Natural killer cell (primary cell): ENCODE results near the gene ARHGEF12. TPM values are rescaled to one million over a fixed set of nuclear protein-coding genes. Genes with fewer than 3 reads are reported as not detected.

Experiments used
- ATAC-seq, 3 donors: fragments of 150-1000 bp in 2 of 3; fragments of 200-7000 bp in 1 of 3; cut with Tn5 transposase; 1 replicate in 1 of 3; 2 replicates in 2 of 3; pipeline ENCODE4 v1.10.0; 2021; ENCODE audit warnings: mild to moderate bottlenecking in 2 of 3, moderate library complexity in 2 of 3
- DNase-seq, 2 donors: peaks; one replicate each; pipeline versions ENCODE4 v3.0.0 to v3.0.0-alpha.2; 2013 to 2021; ENCODE audit warnings: mixed read lengths in 1 of 2
- H3K27ac ChIP-seq: one replicate; pipeline ENCODE4 v1.5.1; 2013; ENCODE audit warnings: mild to moderate bottlenecking, low read length
- H3K27me3 ChIP-seq: one replicate; pipeline ENCODE4 v1.6.1; 2013; ENCODE audit warnings: low read length; ENCODE audit not compliant: control insufficient read depth, insufficient read depth
- H3K36me3 ChIP-seq: one replicate; pipeline ENCODE4 v1.6.1; 2013; ENCODE audit warnings: low read length; ENCODE audit not compliant: control insufficient read depth, insufficient read depth
- H3K4me1 ChIP-seq: one replicate; pipeline ENCODE4 v1.6.1; 2013; ENCODE audit warnings: low read length; ENCODE audit not compliant: control insufficient read depth, insufficient read depth
- H3K4me3 ChIP-seq: one replicate; pipeline ENCODE4 v1.5.1; 2013; ENCODE audit warnings: low read length
- H3K9me3 ChIP-seq: one replicate; pipeline ENCODE4 v1.6.1; 2013; ENCODE audit warnings: low read length; ENCODE audit not compliant: control insufficient read depth, insufficient read depth
- H3K27ac Mint-ChIP-seq, 2 donors: one replicate each; pipeline ENCODE4 v1.8.0; 2022; ENCODE audit warnings: mild to moderate bottlenecking in 2 of 2, mixed read lengths in 2 of 2, moderate library complexity in 1 of 2
- H3K27me3 Mint-ChIP-seq, 2 donors: one replicate each; pipeline ENCODE4 v1.8.0; 2022; ENCODE audit warnings: low read depth in 2 of 2, mixed read lengths in 2 of 2
- H3K36me3 Mint-ChIP-seq: one replicate; pipeline ENCODE4 v1.8.0; 2022; ENCODE audit warnings: mixed read lengths
- H3K4me1 Mint-ChIP-seq, 2 donors: one replicate each; pipeline ENCODE4 v1.8.0; 2022; ENCODE audit warnings: mixed read lengths in 2 of 2
- H3K4me3 Mint-ChIP-seq: one replicate; pipeline ENCODE4 v1.8.0; 2022; ENCODE audit warnings: mild to moderate bottlenecking, moderate library complexity, mixed read lengths
- H3K9me3 Mint-ChIP-seq, 2 donors: one replicate each; pipeline ENCODE4 v1.8.0; 2022; ENCODE audit warnings: mixed read lengths in 2 of 2
- WGBS: methylation state at CpG from one replicate; pipeline ENCODE4 v1.1.7; 2013; ENCODE audit warnings: missing lambda C conversion rate; ENCODE audit not compliant: insufficient coverage; 5-methylcytosine and 5-hydroxymethylcytosine counted together
- intact Hi-C: fragments of 100-400 bp; cut with micrococcal nuclease; formaldehyde crosslinking; loops from one replicate; pipeline ENCODE4 v1.14.2; 2022
- total RNA-seq, 4 donors: library from RNA; stranded (reverse); fragments of 120-200 nt in 1 of 4; gene quantifications; one replicate each; pipeline versions ENCODE4 v1.2.3 to v1.2.4, GENCODE V29; 2013 to 2022
- TF ChIP-seq, protein P1 (sequence below): fragments of 200-600 bp; IDR thresholded peaks from one replicate; pipeline ENCODE4 v1.8.0; 2022; ENCODE audit warnings: antibody characterized with exemption

Gene ARHGEF12
- total RNA-seq, 3 donors from 2014 or later (not counting 1 experiment from before 2014, with no cell fraction given), result 38.4 to 52.3 (median 42.1) TPM

DNA sequence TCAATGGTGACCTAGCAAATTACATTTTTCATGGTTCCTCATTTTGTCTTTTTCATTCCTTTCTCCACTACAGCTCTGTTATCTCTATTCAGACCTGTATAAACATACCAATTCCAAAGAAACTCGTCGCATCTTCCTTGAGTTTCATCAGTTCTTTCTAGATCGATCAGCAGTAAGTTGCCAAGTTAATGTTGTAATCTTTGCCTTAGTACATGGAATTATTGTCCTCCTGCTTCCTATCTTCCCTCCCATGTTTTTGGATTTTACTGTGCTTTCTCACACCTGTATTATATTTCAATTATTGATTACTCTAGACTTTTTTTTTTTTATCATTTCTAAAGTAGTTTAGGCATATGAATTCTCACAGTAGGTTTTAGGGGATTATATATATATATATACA, 105.8 kb downstream of the ARHGEF12 start:
- TF ChIP-seq, protein P1, sequence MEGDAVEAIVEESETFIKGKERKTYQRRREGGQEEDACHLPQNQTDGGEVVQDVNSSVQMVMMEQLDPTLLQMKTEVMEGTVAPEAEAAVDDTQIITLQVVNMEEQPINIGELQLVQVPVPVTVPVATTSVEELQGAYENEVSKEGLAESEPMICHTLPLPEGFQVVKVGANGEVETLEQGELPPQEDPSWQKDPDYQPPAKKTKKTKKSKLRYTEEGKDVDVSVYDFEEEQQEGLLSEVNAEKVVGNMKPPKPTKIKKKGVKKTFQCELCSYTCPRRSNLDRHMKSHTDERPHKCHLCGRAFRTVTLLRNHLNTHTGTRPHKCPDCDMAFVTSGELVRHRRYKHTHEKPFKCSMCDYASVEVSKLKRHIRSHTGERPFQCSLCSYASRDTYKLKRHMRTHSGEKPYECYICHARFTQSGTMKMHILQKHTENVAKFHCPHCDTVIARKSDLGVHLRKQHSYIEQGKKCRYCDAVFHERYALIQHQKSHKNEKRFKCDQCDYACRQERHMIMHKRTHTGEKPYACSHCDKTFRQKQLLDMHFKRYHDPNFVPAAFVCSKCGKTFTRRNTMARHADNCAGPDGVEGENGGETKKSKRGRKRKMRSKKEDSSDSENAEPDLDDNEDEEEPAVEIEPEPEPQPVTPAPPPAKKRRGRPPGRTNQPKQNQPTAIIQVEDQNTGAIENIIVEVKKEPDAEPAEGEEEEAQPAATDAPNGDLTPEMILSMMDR, result no peak
- Mint-ChIP-seq H3K27ac (no peak overlapping the region), H3K4me1 (no peaks in the 10 kb centered on the region), H3K36me3 (peaks cover 11% of the 10 kb centered on the region), H3K4me3 (no peak overlapping the region), H3K9me3 (no peaks in the 10 kb centered on the region), H3K27me3 (no peaks in the 10 kb centered on the region)
- Histone ChIP-seq H3K36me3 (peaks cover 40% of the 10 kb centered on the region), H3K4me3 (no peak overlapping the region), H3K27ac (no peak overlapping the region), H3K4me1 (no peaks in the 10 kb centered on the region), H3K9me3 (no peaks in the 10 kb centered on the region), H3K27me3 (no peaks in the 10 kb centered on the region)
- ATAC-seq (no peak), DNase-seq (no peak)
- 95% methylated on average over 3 of the region's 3 CpGs for WGBS
- intact Hi-C loops, result no loop called here

DNA sequence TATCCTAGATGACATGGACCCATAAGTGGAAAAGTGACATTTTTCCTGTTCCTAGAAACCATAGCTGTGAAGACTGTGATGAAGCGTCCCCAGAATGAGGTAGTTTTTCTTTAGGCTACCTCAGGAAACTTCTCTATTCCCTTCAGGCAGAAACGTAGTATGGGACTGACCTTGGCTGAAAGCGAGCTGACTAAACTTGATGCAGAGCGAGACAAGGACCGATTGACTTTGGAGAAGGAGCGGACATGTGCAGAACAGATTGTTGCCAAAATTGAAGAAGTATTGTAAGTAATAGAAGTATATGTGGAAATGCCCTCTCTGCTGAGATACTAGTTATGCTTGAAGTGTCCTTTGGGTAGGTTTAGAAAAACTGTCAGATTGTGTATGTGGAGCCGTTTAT, 110.6 kb downstream of the ARHGEF12 start:
- H3K36me3 ChIP-seq, result peaks cover 67% of the 10 kb centered on the region
- no peak overlapping the region for H3K4me3 Mint-ChIP-seq
- TF ChIP-seq, protein P1, result no peak
- no peak overlapping the region for H3K27ac Mint-ChIP-seq
- H3K4me1 Mint-ChIP-seq, result peaks cover 0 to 8% of the 10 kb centered on the region in 2 donors
- WGBS, result 97% methylated on average over 7 of the region's 7 CpGs
- no peaks in the 10 kb centered on the region for H3K4me1 ChIP-seq
- peaks cover 35% of the 10 kb centered on the region for H3K36me3 Mint-ChIP-seq
- ATAC-seq (no peak), DNase-seq (no peak)
- H3K9me3 Mint-ChIP-seq, result no peaks in the 10 kb centered on the region
- H3K27ac ChIP-seq, result no peak overlapping the region
- no peaks in the 10 kb centered on the region for H3K27me3 Mint-ChIP-seq
- H3K9me3 ChIP-seq, result no peaks in the 10 kb centered on the region
- H3K4me3 ChIP-seq, result no peak overlapping the region
- H3K27me3 ChIP-seq, result no peaks in the 10 kb centered on the region
- intact Hi-C loops, result no loop called here

DNA sequence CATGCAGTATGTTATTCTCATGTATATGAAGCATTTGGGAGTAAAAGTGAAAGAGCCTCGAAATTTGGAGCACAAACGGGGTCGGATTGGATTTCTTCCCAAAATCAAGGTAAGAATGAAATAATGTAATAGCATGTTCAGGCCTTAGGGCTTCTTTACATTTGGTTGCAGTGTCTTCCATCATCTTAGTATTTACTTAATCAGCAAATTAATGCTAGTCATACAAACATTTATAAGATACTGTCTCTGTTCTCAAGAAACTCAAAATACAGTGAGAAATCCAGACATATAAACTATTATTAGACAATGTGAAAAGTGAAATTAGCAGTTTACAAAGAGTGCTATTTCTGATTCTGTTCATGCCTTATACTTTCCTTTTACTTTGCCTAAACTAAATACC, 112.0 kb downstream of the ARHGEF12 start:
- TF ChIP-seq, protein P1, result no peak
- peaks cover 0 to 8% of the 10 kb centered on the region in 2 donors for H3K4me1 Mint-ChIP-seq
- WGBS, result 89% methylated on average over 3 of the region's 3 CpGs
- no peak for ATAC-seq
- Histone ChIP-seq H3K9me3 (no peaks in the 10 kb centered on the region), H3K36me3 (peaks cover 64% of the 10 kb centered on the region), H3K27ac (no peak overlapping the region), H3K4me3 (no peak overlapping the region), H3K27me3 (no peaks in the 10 kb centered on the region), H3K4me1 (no peaks in the 10 kb centered on the region)
- no peak overlapping the region for H3K27ac Mint-ChIP-seq
- H3K4me3 Mint-ChIP-seq, result no peak overlapping the region
- DNase-seq, result no peak
- intact Hi-C loops, result no loop called here
- peaks cover 41% of the 10 kb centered on the region for H3K36me3 Mint-ChIP-seq
- no peaks in the 10 kb centered on the region for H3K27me3 Mint-ChIP-seq
- H3K9me3 Mint-ChIP-seq, result no peaks in the 10 kb centered on the region

DNA sequence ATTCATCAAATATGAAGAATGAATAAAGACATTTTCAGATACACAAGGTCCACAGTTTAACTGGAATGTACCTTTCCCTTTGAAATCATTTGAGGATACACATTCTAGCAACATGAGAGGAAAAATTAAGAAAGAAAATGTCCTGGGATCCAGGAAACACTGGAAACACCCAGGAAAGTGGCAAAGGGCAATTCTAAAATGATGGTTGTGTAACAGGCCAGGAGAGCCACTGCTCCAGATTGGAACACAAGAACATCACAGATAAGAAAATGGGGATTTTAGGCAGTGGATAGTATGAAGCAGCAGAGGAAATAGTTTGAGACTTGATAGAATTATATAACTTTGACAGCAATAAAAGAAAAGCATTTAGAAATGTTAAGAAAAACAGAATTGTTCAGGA, 119.3 kb downstream of the ARHGEF12 start:
- H3K4me3 ChIP-seq, result no peak overlapping the region
- no peak for DNase-seq
- H3K4me3 Mint-ChIP-seq, result no peak overlapping the region
- TF ChIP-seq, protein P1, result no peak
- H3K9me3 ChIP-seq, result no peaks in the 10 kb centered on the region
- H3K27ac Mint-ChIP-seq, result no peak overlapping the region
- intact Hi-C loops, result no loop called here
- no peak overlapping the region for H3K27ac ChIP-seq
- ATAC-seq, result no peak
- no peaks in the 10 kb centered on the region for H3K27me3 Mint-ChIP-seq
- H3K36me3 Mint-ChIP-seq, result peaks cover 28% of the 10 kb centered on the region
- H3K4me1 Mint-ChIP-seq, result peaks cover 0 to 4% of the 10 kb centered on the region in 2 donors
- no peaks in the 10 kb centered on the region for H3K27me3 ChIP-seq
- H3K4me1 ChIP-seq, result no peaks in the 10 kb centered on the region
- no peaks in the 10 kb centered on the region for H3K9me3 Mint-ChIP-seq
- H3K36me3 ChIP-seq, result peaks cover 60% of the 10 kb centered on the region
